ENCODE data around the gene PMEPA1.
A peak's percentile ranks its signal among the peaks of the same experiment; 100 is the strongest.

Gene PMEPA1

GRCh38 chr20:57683881-57684807 lies 25.7 kb downstream of the PMEPA1 start:
- Mint-ChIP-seq H3K36me3 (ENCODE audit: low read depth) (no peaks in the 10 kb centered on the region), H3K4me1 (ENCODE audit: low read depth) (peaks cover 40% of the 10 kb centered on the region), H3K27me3 (no peaks in the 10 kb centered on the region), H3K27ac (no peak overlapping the region), H3K9me3 (no peaks in the 10 kb centered on the region), H3K4me3 (no peak overlapping the region)

DNA sequence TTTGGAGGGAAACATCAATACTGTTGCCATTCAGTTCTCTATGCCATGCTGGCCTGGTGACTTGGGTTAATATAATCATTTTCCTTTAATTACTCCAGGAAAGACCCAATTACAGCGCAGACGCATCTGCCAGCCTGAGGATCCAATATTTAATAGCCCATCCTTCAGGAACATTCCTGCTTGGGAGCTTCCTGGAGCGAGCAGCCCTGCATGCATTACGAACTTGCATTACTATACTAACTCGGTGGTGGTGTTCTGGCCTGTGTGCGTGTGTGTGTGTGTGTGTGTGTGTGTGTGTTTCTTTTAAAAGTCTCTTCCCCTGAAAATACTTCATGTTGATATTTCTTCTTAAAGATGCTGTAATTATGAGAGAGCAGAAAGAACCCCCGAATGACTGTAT lies 26.5 kb downstream of the PMEPA1 start:
- no peaks in the 10 kb centered on the region for H3K27me3 Mint-ChIP-seq
- no peak overlapping the region for H3K4me3 Mint-ChIP-seq
- no peaks in the 10 kb centered on the region for H3K9me3 Mint-ChIP-seq
- no peak overlapping the region for H3K27ac Mint-ChIP-seq
- H3K4me1 Mint-ChIP-seq (ENCODE audit: low read depth) = peaks cover 48% of the 10 kb centered on the region
- H3K36me3 Mint-ChIP-seq (ENCODE audit: low read depth) = no peaks in the 10 kb centered on the region

DNA sequence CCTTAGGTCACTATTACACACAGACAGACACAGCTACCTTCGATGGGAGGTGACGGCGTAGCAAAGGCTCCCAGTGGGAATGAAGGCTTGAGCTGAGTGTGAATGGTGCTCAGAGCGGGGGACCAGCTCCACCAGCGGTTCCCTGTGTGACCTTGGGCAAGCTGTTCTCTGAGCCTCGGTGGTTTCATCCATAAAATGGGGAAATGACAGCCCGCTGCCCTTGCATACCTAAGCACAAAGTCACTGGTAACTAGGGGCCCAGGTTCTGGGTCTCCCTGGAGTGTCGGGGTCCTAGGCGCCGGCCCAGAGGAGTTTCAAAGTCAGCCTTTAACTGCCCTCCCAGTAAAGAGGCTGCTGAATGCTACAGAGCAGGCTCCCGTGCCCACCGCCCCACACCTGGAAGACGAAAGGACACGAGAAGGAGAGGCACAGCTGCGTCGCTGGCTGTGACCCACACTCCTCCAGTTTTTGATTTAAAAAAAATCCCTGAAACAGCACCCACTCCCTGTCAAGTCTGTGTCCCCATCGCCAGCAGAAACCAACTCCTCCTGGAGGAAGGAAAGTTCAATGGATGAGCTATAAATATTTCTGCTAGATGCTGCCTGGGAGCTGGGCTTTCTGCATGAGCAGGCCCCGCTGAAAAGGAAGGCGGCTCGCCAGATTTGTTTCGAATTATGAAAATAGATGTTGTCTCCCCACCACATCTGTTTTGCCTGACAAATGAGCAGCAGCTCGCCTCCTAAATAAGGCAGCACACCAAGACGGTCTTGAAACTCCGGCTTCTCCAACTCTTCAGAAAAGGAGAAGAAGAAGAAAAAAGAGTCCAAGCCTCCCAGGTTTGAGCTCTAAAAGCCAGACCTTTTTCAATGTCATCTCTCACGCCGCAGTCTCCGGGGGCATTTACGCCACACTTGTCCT lies 27.4 kb downstream of the PMEPA1 start:
- Mint-ChIP-seq H3K4me3 (no peak overlapping the region), H3K9me3 (no peaks in the 10 kb centered on the region), H3K4me1 (ENCODE audit: low read depth) (peaks cover 43% of the 10 kb centered on the region), H3K36me3 (ENCODE audit: low read depth) (no peaks in the 10 kb centered on the region), H3K27ac (peak overlapping the region; percentile 70), H3K27me3 (no peaks in the 10 kb centered on the region)

DNA sequence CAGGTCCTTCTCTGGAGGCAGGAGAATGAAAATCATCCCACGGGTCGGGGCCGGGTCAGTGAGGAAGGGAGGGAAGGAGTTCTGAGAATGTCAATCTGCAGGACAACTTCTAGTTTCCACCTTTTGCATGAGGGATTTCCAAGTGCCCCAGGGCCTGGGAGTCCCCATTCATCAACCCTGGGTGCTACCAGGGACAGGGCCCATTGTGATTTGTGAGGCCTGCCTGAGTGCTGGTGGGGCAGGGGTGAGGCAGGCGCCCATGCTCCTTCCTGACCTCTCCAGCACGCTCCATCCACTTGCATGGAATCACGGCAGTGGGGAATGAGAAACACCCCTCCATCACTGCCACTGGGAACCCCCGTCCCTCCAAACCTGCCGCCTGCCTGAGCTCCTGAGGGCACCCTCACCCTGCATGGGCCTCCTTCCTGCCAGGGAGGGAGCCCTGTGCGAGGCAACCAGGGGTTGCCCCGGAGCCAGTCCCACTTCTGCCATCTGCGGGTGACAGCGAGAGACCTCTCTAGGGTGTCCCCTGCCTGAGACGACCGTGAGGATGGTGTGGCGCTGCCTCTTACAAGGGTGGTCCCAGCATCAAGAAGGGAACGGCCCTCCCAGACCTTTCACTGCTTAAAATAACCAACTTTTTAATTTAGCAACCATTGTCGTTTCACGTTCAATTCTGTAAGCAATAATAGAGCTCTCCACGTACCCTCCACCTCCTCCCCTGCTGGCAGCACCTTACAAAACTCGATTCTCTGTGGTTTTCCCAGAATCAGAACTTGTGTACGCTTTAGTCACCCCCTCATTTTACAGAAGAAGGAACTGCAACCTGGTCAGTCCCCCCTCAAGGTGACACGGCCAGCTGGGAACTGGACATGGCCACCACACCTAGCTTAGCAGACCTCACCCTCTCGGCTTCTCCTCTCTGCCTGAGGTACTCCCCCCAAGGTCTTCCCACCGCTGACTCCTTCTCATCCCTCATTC lies 28.6 kb downstream of the PMEPA1 start:
- H3K9me3 Mint-ChIP-seq = no peaks in the 10 kb centered on the region
- peak overlapping the region; percentile 45 for H3K4me3 Mint-ChIP-seq
- no peaks in the 10 kb centered on the region for H3K27me3 Mint-ChIP-seq

GRCh38 chr20:57680131-57680716 lies 29.6 kb downstream of the PMEPA1 start:
- Mint-ChIP-seq H3K9me3 (no peaks in the 10 kb centered on the region), H3K4me3 (peak overlapping the region; percentile 28), H3K27ac (peak overlapping the region; percentile 53), H3K36me3 (ENCODE audit: low read depth) (no peaks in the 10 kb centered on the region), H3K27me3 (no peaks in the 10 kb centered on the region), H3K4me1 (ENCODE audit: low read depth) (peaks cover 50% of the 10 kb centered on the region)

More for the DNA sequence above, 28.6 kb downstream of the PMEPA1 start:
- Mint-ChIP-seq H3K27ac (peak overlapping the region; percentile 70), H3K4me1 (ENCODE audit: low read depth) (peaks cover 49% of the 10 kb centered on the region), H3K36me3 (ENCODE audit: low read depth) (no peaks in the 10 kb centered on the region)

DNA sequence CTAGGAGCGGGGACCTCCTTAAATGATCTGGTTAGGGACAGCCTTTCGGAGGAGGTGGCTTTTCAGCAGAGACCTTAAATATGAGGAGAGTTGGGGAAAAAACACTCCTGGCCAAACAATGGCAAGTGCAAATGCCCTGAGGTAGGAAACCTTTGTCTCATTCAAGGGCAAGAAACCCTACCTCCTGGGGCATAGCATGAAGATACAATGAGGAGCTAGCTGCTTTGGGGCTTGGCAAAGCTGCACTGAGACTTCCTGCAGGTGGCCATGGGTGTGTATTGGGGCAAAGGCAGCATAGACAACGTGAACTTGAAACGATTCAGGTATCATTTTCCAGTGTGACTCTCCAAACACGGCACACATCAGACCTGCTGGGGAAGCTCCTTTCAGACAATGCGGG lies 30.7 kb downstream of the PMEPA1 start:
- peaks cover 50% of the 10 kb centered on the region for H3K4me1 Mint-ChIP-seq (ENCODE audit: low read depth)
- H3K27me3 Mint-ChIP-seq = no peaks in the 10 kb centered on the region
- H3K27ac Mint-ChIP-seq = no peak overlapping the region
- H3K9me3 Mint-ChIP-seq = no peaks in the 10 kb centered on the region
- H3K4me3 Mint-ChIP-seq = no peak overlapping the region
- no peaks in the 10 kb centered on the region for H3K36me3 Mint-ChIP-seq (ENCODE audit: low read depth)

DNA sequence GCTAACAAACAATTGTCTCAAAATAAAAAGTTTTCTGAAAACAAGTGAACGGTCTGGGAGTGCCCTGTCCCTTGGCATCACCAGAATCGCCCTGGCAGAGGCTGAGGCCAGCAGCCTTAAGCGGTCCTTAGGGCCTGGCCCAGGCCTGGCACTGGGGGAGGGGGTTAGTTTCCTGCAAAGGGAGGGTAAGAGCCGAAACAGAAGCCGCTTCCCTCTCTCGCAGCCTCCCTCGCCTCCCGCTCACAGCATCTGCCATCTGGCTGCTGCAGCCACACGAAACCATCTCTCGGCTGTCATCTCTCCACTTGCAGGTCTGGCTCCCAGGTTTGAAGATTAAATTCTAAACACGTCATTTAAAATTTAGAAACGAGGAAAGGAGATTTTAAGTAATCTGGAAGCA lies 31.5 kb downstream of the PMEPA1 start:
- Mint-ChIP-seq H3K4me1 (ENCODE audit: low read depth) (peaks cover 50% of the 10 kb centered on the region), H3K27me3 (no peaks in the 10 kb centered on the region), H3K27ac (no peak overlapping the region), H3K36me3 (ENCODE audit: low read depth) (no peaks in the 10 kb centered on the region), H3K9me3 (no peaks in the 10 kb centered on the region), H3K4me3 (no peak overlapping the region)

GRCh38 chr20:57677584-57677982 lies 32.2 kb downstream of the PMEPA1 start:
- Mint-ChIP-seq H3K9me3 (no peaks in the 10 kb centered on the region), H3K4me1 (ENCODE audit: low read depth) (peaks cover 47% of the 10 kb centered on the region), H3K27ac (no peak overlapping the region), H3K4me3 (no peak overlapping the region), H3K27me3 (no peaks in the 10 kb centered on the region), H3K36me3 (ENCODE audit: low read depth) (no peaks in the 10 kb centered on the region)

GRCh38 chr20:57676589-57677583 lies 32.9 kb downstream of the PMEPA1 start:
- H3K9me3 Mint-ChIP-seq = no peaks in the 10 kb centered on the region
- H3K36me3 Mint-ChIP-seq (ENCODE audit: low read depth) = no peaks in the 10 kb centered on the region
- peaks cover 51% of the 10 kb centered on the region for H3K4me1 Mint-ChIP-seq (ENCODE audit: low read depth)

GRCh38 chr20:57675773-57676172 lies 34.0 kb downstream of the PMEPA1 start:
- no peak overlapping the region for H3K27ac Mint-ChIP-seq

More at GRCh38 chr20:57676589-57677583, 32.9 kb downstream of the PMEPA1 start:
- Mint-ChIP-seq H3K27ac (no peak overlapping the region), H3K4me3 (no peak overlapping the region), H3K27me3 (no peaks in the 10 kb centered on the region)

GRCh38 chr20:57672953-57673575 lies 36.8 kb downstream of the PMEPA1 start:
- Mint-ChIP-seq H3K27ac (no peak overlapping the region), H3K4me1 (ENCODE audit: low read depth) (peaks cover 28% of the 10 kb centered on the region), H3K9me3 (no peaks in the 10 kb centered on the region), H3K36me3 (ENCODE audit: low read depth) (no peaks in the 10 kb centered on the region), H3K27me3 (no peaks in the 10 kb centered on the region), H3K4me3 (no peak overlapping the region)

More at GRCh38 chr20:57675773-57676172, 34.0 kb downstream of the PMEPA1 start:
- Mint-ChIP-seq H3K27me3 (no peaks in the 10 kb centered on the region), H3K9me3 (no peaks in the 10 kb centered on the region), H3K4me3 (no peak overlapping the region), H3K4me1 (ENCODE audit: low read depth) (peaks cover 43% of the 10 kb centered on the region), H3K36me3 (ENCODE audit: low read depth) (no peaks in the 10 kb centered on the region)

DNA sequence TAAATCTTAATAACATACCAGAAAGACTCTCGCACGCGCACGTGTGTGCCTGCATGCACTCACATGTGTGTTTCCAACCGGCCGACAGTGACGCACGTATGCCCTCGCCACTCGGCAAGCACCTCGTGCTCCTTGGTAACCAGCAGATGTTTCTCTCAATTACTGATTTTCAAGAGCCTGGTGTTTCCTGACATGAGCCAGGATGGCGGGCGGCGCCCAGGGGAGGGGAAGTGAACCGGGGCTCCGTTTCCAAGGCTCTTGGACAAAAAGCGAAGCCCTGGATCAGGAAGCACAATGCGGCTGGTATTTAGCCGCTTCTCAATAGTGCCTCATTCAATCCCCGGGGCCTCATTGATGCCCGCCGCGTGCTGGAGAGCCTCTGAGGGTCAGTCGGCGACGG lies 37.7 kb downstream of the PMEPA1 start:
- Mint-ChIP-seq H3K36me3 (ENCODE audit: low read depth) (no peaks in the 10 kb centered on the region), H3K4me3 (no peak overlapping the region), H3K27me3 (no peaks in the 10 kb centered on the region), H3K27ac (no peak overlapping the region), H3K9me3 (no peaks in the 10 kb centered on the region), H3K4me1 (ENCODE audit: low read depth) (peaks cover 26% of the 10 kb centered on the region)

DNA sequence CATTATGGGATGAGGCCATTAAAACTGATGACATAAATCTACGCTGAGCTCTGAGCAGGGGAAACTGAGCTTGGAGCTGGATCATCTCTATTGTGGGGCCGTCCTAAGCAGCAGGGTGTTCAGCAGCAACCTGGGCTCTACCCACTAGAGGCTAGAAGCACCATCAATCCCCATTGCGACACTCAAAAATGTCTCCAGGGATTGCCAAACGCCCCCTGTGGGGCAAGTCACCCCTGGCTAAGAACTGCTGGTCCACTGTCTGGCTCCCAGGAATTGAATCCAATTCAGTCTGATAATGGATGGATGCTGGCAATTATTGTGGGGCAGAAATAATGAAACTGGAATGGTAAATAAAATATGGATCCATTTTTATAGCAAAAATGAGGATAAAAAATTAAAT lies 38.2 kb downstream of the PMEPA1 start:
- no peaks in the 10 kb centered on the region for H3K36me3 Mint-ChIP-seq (ENCODE audit: low read depth)
- H3K9me3 Mint-ChIP-seq = no peaks in the 10 kb centered on the region
- H3K27me3 Mint-ChIP-seq = no peaks in the 10 kb centered on the region
- H3K4me1 Mint-ChIP-seq (ENCODE audit: low read depth) = peaks cover 21% of the 10 kb centered on the region
- no peak overlapping the region for H3K4me3 Mint-ChIP-seq
- H3K27ac Mint-ChIP-seq = peak overlapping the region; percentile 6

Measured in stimulated activated naive CD8-positive, alpha-beta T cell treated with anti-CD3 and anti-CD28 coated beads, Interleukin-15, Interleukin-2, amounts not matched to agents 100 ng/mL and 50 ng/mL, for 24 hours (primary cell).